Activated naive CD4-positive, alpha-beta T cell treated with anti-CD3 and anti-CD28 coated beads for 36 hours (primary cell): Measurements from ENCODE around the gene CES4A. TPM values are rescaled to one million over a fixed set of nuclear protein-coding genes. Genes with fewer than 3 reads are reported as not detected.

ENCODE experiments used
- CTCF ChIA-PET: fragments of 350-600 bp; sonication (Branson Sonifier 250); formaldehyde crosslinking; loops from one replicate; lab custom pipeline; 2021; ENCODE audit warnings: antibody characterized with exemption; lab: Charles Lee
- DNase-seq: peaks from one replicate; pipeline ENCODE4 v3.0.0-alpha.2; 2020
- H3K27ac Mint-ChIP-seq: one replicate; pipeline ENCODE4 v1.8.0; 2021; ENCODE audit warnings: mild to moderate bottlenecking, mixed read lengths
- H3K27me3 Mint-ChIP-seq: one replicate; pipeline ENCODE4 v1.8.0; 2021; ENCODE audit warnings: low read depth, mixed read lengths
- H3K36me3 Mint-ChIP-seq: one replicate; pipeline ENCODE4 v1.8.0; 2021; ENCODE audit warnings: low read depth, mixed read lengths
- H3K4me1 Mint-ChIP-seq: one replicate; pipeline ENCODE4 v1.8.0; 2021; ENCODE audit warnings: low read depth, mixed read lengths
- H3K4me3 Mint-ChIP-seq: one replicate; pipeline ENCODE4 v1.8.0; 2021; ENCODE audit warnings: mild to moderate bottlenecking, moderate library complexity, mixed read lengths
- H3K9me3 Mint-ChIP-seq: one replicate; pipeline ENCODE4 v1.8.0; 2021; ENCODE audit warnings: mixed read lengths
- intact Hi-C: fragments of 100-400 bp; cut with micrococcal nuclease; formaldehyde crosslinking; loops from one replicate; pipeline ENCODE4 v1.15.1; 2023
- total RNA-seq, 2 experiments: library from RNA; stranded (reverse); gene quantifications; one replicate each; pipeline ENCODE4 v1.2.3, GENCODE V29; 2021

The CES4A gene
- total RNA-seq, 2 experiments from 2014 or later, result 4.9 to 5.1 TPM

DNA sequence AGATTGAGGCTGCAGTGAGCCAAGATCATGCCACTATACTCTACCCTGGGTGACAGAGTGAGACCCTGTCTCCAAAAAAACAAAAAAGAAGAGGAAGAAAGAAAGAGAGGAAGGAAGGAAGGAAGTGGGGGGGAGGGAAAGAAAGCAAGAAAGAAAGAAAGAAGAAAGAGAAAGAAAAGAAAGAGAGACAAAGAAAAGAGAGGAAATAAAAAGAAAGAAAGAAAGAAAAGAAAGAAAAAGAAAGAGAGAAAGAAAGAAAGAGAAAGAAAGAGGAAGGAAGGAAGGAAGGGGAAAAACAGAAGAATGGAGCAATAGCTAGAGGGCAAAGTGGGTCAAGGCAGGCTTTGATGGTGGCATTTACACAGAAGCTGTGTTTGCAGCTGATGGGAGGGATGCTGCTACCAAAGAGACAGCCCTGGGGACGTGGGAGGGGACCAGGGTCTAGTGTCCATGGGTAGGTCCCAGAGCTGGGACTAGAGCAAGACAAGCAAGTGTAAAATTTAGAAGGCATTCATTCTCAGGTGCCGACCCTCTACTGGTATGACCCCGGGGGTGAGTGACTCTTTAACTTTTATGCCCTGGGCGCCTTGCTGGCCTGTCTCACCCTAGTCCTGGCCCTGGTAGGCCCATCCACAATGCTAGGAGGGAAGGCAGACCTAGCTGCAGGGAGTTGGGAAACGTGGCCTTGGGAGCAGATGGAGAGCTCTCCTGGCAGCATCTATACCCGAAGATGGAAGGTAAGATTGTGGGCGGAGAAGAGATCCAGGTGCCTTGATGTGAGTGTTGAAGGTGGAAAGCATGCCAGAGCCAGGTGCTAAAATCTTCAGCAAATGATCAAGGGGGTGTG, 29.3 kb upstream of the CES4A start:
- no peak for DNase-seq
- intact Hi-C loops, result loop anchor here (10.0 kb wide), 1 partner anchor 456 kb away; the partner anchor contains the start of gene ZDHHC1
- Mint-ChIP-seq H3K4me1 (peaks cover 19% of the 10 kb centered on the region), H3K4me3 (no peak overlapping the region), H3K36me3 (no peaks in the 10 kb centered on the region), H3K27ac (no peak overlapping the region), H3K27me3 (no peaks in the 10 kb centered on the region), H3K9me3 (no peaks in the 10 kb centered on the region)
- CTCF ChIA-PET, result interaction anchor here (0.6 to 3.1 kb wide), 12 partner anchors 9 to 224 kb away, joined by 3 to 13 read pairs (median 4); partner anchors contain the start of genes FBXL8 and MATCAP1

DNA sequence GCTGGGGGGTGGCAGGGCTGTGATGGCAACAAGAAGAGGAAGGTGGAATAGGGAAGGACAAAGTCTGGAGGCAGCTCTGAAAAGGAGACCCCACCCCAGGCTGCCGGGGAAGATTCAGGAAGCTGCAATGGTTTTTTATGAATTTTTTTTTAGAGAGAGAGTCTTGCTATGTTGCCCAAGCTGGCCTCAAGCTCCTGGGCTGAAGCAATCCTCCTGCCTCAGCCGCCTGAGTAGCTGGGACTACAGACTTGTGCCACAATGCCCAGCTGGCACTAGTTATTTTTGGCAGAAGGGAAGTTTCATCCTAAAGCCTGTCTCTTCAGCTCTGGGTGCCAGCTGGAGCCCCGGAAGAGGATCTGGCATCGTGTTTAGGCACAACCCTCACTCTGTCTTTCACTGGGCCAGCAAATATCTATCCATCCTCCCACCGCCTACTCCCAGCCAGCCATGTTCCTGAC, 28.7 kb upstream of the CES4A start:
- Mint-ChIP-seq H3K4me1 (peaks cover 19% of the 10 kb centered on the region), H3K4me3 (no peak overlapping the region), H3K9me3 (no peaks in the 10 kb centered on the region), H3K27ac (no peak overlapping the region), H3K27me3 (no peaks in the 10 kb centered on the region), H3K36me3 (no peaks in the 10 kb centered on the region)
- CTCF ChIA-PET, result interaction anchor here (0.6 to 3.1 kb wide), 8 partner anchors 10 to 437 kb away, joined by 3 to 13 read pairs (median 3); partner anchors contain the start of genes FBXL8, MATCAP1 and TRADD
- intact Hi-C loops, result loop anchor here (10.0 kb wide), 1 partner anchor 455 kb away; the partner anchor contains the start of gene ZDHHC1
- DNase-seq, result no peak

DNA sequence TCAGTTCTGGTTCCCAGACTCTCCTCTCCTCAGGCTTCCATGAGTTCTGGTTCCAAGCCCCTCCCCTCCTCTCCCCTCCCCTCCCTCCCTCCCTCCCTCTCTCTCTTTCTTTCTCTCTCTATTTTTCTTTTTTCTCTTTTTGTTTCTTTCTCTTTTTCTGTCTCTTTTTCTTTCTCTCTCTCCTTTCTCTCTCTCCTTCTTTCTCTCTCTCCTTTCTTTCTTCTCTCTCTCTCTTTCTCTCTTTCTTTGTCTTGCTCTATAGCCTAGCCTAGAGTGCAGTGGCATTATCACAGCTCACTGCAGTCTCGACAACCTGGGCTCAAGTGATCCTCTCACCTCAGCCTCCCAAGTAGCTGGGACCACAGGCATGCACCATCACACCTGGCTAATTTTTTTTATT, 28.1 kb upstream of the CES4A start:
- intact Hi-C loops, result no loop called here
- no peak overlapping the region for H3K27ac Mint-ChIP-seq

DNA sequence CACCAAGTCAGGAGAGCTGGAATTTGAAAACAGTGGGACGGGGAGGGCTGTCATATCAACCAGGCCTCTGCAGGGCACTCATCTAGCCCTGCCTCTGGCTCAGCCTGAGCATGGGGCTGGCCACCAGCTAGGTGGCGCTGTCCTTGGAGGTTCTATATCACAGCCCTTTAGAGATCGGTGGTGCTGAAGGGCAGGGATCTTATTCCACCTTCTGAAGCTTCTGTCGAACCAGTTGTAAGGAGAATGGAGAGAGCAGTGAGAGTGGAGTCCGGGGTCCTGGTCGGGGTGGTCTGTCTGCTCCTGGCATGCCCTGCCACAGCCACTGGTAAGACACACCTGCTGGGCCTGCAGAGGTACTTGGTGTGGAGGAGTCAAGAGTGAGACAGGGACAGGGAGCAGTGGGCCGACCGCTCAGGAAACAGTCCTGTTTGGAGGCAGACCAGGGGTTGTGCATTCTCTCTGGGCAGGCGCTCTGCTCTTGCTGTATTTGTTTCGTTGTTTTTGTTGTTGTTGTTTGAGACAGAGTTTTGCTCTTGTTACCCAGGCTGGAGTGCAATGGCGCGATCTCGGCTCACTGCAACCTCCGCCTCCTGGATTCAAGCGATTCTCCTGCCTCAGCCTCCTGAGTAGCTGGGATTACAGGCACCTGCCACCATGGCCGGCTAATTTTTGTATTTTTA, 27.2 kb upstream of the CES4A start, which contains the start of gene CES3:
TSS of gene CES3 (plus strand) at position 202 of the 680 bp plus-strand sequence. CDS start at position 244, 42 bp downstream.
- peak; percentile 77 for DNase-seq
- H3K27ac Mint-ChIP-seq, result no peak within 1 kb of the TSS
- no peaks in the 10 kb centered on the region for H3K36me3 Mint-ChIP-seq
- H3K27me3 Mint-ChIP-seq, result no peaks in the 10 kb centered on the region
- no peak within 1 kb of the TSS for H3K4me3 Mint-ChIP-seq
- intact Hi-C loops, result no loop called here
- H3K9me3 Mint-ChIP-seq, result no peaks in the 10 kb centered on the region
- CTCF ChIA-PET, result interaction anchor here (0.6 to 1.7 kb wide), 13 partner anchors 9 to 409 kb away, joined by 3 to 11 read pairs (median 3); no protein-coding TSS in a partner anchor
- peaks cover 19% of the 10 kb centered on the region for H3K4me1 Mint-ChIP-seq

More for the DNA sequence above, 28.1 kb upstream of the CES4A start:
- CTCF ChIA-PET, result interaction anchor here (0.7 to 3.1 kb wide), 12 partner anchors 8 to 437 kb away, joined by 3 to 13 read pairs (median 3); partner anchors contain the start of genes FBXL8 and TRADD
- H3K36me3 Mint-ChIP-seq, result no peaks in the 10 kb centered on the region
- H3K27me3 Mint-ChIP-seq, result no peaks in the 10 kb centered on the region
- H3K4me1 Mint-ChIP-seq, result peaks cover 19% of the 10 kb centered on the region
- no peak for DNase-seq
- H3K9me3 Mint-ChIP-seq, result no peaks in the 10 kb centered on the region
- no peak overlapping the region for H3K4me3 Mint-ChIP-seq

DNA sequence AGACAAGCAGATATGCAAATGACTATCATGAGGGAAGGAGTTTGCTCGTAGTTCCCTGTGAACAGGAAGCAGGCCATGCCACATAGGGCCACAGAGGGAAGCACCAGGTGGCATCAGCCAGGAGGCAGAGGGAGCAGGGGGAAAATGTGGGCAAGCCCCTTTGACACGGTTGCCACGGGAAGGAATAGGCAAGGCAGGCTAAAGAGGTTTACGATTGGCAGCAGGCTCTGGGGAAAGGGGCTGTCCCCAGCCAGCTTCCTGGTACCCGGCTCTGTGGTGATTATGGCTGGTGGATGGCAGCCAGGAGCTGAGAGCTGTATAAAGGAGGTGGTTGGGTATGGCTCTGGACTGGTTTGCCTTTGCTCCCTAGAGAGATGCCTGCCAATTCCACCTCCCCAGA, 26.5 kb upstream of the CES4A start:
- H3K4me1 Mint-ChIP-seq, result peaks cover 19% of the 10 kb centered on the region
- no peak overlapping the region for H3K27ac Mint-ChIP-seq
- H3K9me3 Mint-ChIP-seq, result no peaks in the 10 kb centered on the region
- CTCF ChIA-PET, result interaction anchor here (0.6 to 2.5 kb wide), 8 partner anchors 8 to 1367 kb away, joined by 3 to 11 read pairs (median 4); no protein-coding TSS in a partner anchor
- intact Hi-C loops, result no loop called here
- no peak overlapping the region for H3K4me3 Mint-ChIP-seq
- H3K36me3 Mint-ChIP-seq, result no peaks in the 10 kb centered on the region
- H3K27me3 Mint-ChIP-seq, result no peaks in the 10 kb centered on the region
- peak; percentile 53 for DNase-seq

DNA sequence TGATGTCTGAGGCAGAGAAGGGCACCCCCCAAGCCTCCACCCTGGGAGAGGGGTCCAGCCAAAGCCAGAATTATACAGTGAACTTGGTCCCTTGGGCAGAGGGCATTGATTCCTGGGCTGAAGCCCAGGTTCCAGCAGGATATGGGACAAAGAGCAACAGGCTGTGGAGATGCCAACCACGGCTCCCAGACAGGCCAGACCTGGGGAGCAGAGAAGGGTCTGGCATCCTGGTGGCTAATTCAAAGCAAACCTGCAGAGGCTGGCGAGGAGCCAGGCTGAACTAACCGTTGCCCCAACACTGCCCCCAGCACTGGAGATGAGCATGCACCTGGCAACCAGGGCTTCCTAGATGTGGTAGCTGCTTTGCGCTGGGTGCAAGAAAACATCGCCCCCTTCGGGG, 24.3 kb upstream of the CES4A start:
- no peak overlapping the region for H3K27ac Mint-ChIP-seq
- no peaks in the 10 kb centered on the region for H3K27me3 Mint-ChIP-seq
- DNase-seq, result no peak
- H3K4me3 Mint-ChIP-seq, result no peak overlapping the region
- CTCF ChIA-PET, result interaction anchor here (1.1 to 2.5 kb wide), 2 partner anchors 9 to 10 kb away, joined by 3 to 10 read pairs; no protein-coding TSS in a partner anchor
- H3K36me3 Mint-ChIP-seq, result no peaks in the 10 kb centered on the region
- H3K4me1 Mint-ChIP-seq, result peaks cover 12% of the 10 kb centered on the region
- intact Hi-C loops, result no loop called here
- H3K9me3 Mint-ChIP-seq, result no peaks in the 10 kb centered on the region

DNA sequence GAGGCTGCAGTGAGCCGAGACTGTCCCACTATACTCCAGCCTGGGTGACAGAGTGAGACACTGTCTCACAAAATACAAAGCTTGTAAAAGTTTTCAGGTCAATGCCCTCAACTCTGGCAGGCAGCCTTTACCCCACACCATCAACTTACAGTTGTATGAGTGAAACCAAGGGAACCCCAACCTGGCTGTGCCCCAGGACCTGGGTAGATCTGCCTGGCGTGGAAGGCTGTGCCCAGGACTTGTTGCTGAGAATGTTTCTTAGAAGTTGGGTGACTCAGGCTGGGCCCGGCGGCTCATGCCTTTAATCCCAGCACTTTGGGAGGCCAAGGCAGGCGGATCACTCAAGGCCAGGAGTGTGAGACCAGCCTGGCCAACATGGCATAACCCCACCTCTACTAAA, 19.5 kb upstream of the CES4A start:
- Mint-ChIP-seq H3K4me3 (no peak overlapping the region), H3K27me3 (no peaks in the 10 kb centered on the region), H3K4me1 (no peaks in the 10 kb centered on the region), H3K9me3 (no peaks in the 10 kb centered on the region), H3K27ac (no peak overlapping the region), H3K36me3 (no peaks in the 10 kb centered on the region)
- CTCF ChIA-PET, result no interaction called here
- intact Hi-C loops, result no loop called here
- no peak for DNase-seq

DNA sequence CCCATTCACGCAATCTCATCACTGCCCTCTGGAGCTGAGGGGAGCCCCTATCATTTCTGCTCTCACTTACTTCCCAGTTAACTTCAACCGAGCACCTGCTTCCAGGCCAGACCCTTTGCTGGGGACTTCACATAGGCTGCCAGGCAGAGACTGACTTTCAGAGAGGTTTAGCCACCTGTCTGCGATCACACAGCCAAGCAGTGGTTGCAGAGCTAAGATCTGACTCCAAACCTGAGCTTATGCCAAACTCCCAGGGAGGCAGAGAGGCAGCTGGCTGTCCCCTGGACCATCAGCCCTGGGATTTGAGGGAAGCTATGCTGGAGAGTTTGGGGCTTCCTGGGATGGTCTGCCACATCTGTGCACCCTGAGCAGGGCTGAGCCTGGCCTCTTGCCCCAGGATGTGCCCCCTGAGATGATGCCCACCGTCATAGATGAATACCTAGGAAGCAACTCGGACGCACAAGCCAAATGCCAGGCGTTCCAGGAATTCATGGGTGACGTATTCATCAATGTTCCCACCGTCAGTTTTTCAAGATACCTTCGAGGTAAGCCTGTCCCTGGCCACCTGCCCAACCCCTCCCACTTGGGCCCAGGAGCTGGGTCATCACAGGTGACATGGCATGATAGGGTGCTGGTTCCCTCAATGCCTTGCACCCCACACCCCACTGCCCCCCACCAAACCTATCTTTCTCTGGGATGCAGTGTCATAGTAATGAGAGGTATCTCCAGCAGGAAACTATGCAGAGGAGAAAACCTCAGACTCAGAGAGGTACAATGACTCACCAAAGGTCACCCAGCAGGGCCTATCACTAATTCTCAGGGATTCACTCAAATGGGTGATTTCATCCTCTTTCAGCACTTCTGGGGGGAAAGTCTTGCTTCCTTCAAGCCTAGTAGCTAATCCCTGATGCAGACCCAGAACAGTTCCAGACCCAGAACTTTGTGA, 17.3 kb upstream of the CES4A start:
- no peaks in the 10 kb centered on the region for H3K27me3 Mint-ChIP-seq
- peaks cover 12% of the 10 kb centered on the region for H3K4me1 Mint-ChIP-seq
- H3K4me3 Mint-ChIP-seq, result no peak overlapping the region
- CTCF ChIA-PET, result interaction anchor here (0.6 to 0.9 kb wide), 2 partner anchors 15 to 184 kb away, joined by 3 to 5 read pairs; no protein-coding TSS in a partner anchor
- no peak overlapping the region for H3K27ac Mint-ChIP-seq
- H3K9me3 Mint-ChIP-seq, result no peaks in the 10 kb centered on the region
- DNase-seq, result no peak
- intact Hi-C loops, result loop anchor here (10.0 kb wide), 1 partner anchor 474 kb away; no protein-coding TSS in a partner anchor
- H3K36me3 Mint-ChIP-seq, result no peaks in the 10 kb centered on the region

DNA sequence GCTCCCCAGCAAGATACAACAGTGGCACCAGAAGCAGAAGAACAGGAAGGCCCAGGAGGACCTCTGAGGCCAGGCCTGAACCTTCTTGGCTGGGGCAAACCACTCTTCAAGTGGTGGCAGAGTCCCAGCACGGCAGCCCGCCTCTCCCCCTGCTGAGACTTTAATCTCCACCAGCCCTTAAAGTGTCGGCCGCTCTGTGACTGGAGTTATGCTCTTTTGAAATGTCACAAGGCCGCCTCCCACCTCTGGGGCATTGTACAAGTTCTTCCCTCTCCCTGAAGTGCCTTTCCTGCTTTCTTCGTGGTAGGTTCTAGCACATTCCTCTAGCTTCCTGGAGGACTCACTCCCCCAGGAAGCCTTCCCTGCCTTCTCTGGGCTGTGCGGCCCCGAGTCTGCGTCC, 15.4 kb upstream of the CES4A start:
- Mint-ChIP-seq H3K4me1 (peaks cover 15% of the 10 kb centered on the region), H3K27me3 (no peaks in the 10 kb centered on the region), H3K27ac (no peak overlapping the region), H3K9me3 (no peaks in the 10 kb centered on the region), H3K36me3 (no peaks in the 10 kb centered on the region), H3K4me3 (no peak overlapping the region)
- CTCF ChIA-PET, result interaction anchor here (1.0 to 1.1 kb wide), 2 partner anchors 9 to 11 kb away, joined by 3 to 4 read pairs; no protein-coding TSS in a partner anchor
- DNase-seq, result no peak
- intact Hi-C loops, result loop anchor here (10.0 kb wide), 1 partner anchor 472 kb away; no protein-coding TSS in a partner anchor

DNA sequence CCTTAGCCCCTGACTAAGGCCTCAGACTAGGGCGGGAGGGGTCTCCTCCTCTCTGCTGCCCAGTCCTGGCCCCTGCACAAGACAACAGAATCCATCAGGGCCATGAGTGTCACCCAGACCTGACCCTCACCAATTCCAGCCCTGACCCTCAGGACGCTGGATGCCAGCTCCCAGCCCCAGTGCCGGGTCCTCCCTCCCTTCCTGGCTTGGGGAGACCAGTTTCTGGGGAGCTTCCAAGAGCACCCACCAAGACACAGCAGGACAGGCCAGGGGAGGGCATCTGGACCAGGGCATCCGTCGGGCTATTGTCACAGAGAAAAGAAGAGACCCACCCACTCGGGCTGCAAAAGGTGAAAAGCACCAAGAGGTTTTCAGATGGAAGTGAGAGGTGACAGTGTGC, 14.7 kb upstream of the CES4A start:
- no peaks in the 10 kb centered on the region for H3K27me3 Mint-ChIP-seq
- H3K27ac Mint-ChIP-seq, result no peak overlapping the region
- no peak overlapping the region for H3K4me3 Mint-ChIP-seq
- no peaks in the 10 kb centered on the region for H3K9me3 Mint-ChIP-seq
- no peak for DNase-seq
- H3K36me3 Mint-ChIP-seq, result no peaks in the 10 kb centered on the region
- CTCF ChIA-PET, result interaction anchor here (1.0 to 3.6 kb wide), 6 partner anchors 9 to 181 kb away, joined by 3 to 24 read pairs (median 4); partner anchors contain the start of gene CES3
- intact Hi-C loops, result loop anchor here (10.0 kb wide), 1 partner anchor 471 kb away; no protein-coding TSS in a partner anchor
- H3K4me1 Mint-ChIP-seq, result peaks cover 15% of the 10 kb centered on the region
